ENCODE measurements around the gene EPHA4.

EPHA4 gene

DNA sequence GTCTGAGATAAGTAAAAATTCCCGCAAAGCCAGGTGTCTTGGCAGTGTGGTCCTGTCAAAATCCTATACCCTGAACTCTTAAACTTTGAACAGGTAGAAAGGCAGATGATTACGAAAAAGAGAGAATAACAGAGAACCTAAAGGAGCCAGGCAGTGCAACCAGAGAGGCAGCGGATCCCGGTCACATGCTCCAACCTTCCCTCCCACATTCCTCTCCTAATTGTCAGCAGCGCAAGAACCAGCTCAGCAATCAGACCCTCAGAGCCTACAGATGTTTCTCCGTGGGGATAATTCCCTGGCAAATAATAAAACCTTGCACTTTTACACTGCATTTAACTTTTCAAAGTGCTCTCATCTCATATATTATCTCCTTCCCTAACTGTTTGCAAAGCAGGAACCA lies 124.8 kb downstream of the EPHA4 start:
- Histone ChIP-seq H2AFZ (ENCODE audit: low read length) (no peak overlapping the region), H3K4me2 (ENCODE audit: low read depth, low read length, poor library complexity, severe bottlenecking) (no peak overlapping the region), H3K4me1 (ENCODE audit: insufficient read depth, low read length, poor library complexity, severe bottlenecking) (peaks cover 34% of the 10 kb centered on the region), H3F3A (ENCODE audit: low read depth) (no peaks in the 10 kb centered on the region), H3K9me2 (replicated peaks; ENCODE audit: low read depth, low read length) (no peaks in the 10 kb centered on the region), H3K9me3 (ENCODE audit: insufficient read depth, low read depth, low read length) (no peaks in the 10 kb centered on the region), H3K27me3 (ENCODE audit: insufficient read depth, low read length, poor library complexity, severe bottlenecking) (no peaks in the 10 kb centered on the region), H3K9ac (ENCODE audit: low read depth, low read length, poor library complexity, severe bottlenecking) (no peak overlapping the region), H3K36me3 (ENCODE audit: insufficient read depth, low read length) (no peaks in the 10 kb centered on the region), H3K79me2 (ENCODE audit: insufficient read depth, low read length) (no peaks in the 10 kb centered on the region), H4K20me1 (ENCODE audit: insufficient read depth, low read length, poor library complexity, severe bottlenecking) (no peaks in the 10 kb centered on the region), H3K4me3 (ENCODE audit: low read length, poor library complexity, severe bottlenecking) (no peak overlapping the region)
- TF ChIP-seq, protein P1, sequence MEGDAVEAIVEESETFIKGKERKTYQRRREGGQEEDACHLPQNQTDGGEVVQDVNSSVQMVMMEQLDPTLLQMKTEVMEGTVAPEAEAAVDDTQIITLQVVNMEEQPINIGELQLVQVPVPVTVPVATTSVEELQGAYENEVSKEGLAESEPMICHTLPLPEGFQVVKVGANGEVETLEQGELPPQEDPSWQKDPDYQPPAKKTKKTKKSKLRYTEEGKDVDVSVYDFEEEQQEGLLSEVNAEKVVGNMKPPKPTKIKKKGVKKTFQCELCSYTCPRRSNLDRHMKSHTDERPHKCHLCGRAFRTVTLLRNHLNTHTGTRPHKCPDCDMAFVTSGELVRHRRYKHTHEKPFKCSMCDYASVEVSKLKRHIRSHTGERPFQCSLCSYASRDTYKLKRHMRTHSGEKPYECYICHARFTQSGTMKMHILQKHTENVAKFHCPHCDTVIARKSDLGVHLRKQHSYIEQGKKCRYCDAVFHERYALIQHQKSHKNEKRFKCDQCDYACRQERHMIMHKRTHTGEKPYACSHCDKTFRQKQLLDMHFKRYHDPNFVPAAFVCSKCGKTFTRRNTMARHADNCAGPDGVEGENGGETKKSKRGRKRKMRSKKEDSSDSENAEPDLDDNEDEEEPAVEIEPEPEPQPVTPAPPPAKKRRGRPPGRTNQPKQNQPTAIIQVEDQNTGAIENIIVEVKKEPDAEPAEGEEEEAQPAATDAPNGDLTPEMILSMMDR (conservative IDR thresholded peaks at IDR 0.05; ENCODE audit: low read length): no peak
- no peak for TF ChIP-seq EZH2phosphoT487 (IDR thresholded peaks at IDR 0.05; ENCODE audit: borderline replicate concordance)

DNA sequence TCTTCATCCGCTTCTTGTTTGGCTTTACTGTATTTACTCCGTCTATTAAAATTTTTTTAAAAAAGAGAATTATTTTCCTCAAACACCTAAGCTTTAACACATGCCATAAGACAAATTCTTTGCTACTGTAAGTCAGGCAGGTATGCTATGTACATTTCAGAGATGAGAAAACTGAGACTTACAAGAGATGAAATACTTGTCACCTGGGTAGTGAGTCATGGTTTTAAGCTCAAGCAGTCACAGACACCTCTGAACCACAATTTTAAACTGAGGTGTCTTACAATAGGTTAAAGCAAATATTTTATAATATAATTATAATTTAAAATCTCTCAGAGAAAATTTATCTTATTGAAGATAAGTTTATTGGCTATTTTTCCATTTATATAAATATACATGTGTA lies 126.0 kb downstream of the EPHA4 start:
- H3K9me3 ChIP-seq (ENCODE audit: insufficient read depth, low read depth, low read length): no peaks in the 10 kb centered on the region
- H3K4me3 ChIP-seq (ENCODE audit: low read length, poor library complexity, severe bottlenecking): no peak overlapping the region
- no peak for TF ChIP-seq EZH2phosphoT487 (IDR thresholded peaks at IDR 0.05; ENCODE audit: borderline replicate concordance)
- TF ChIP-seq, protein P1 (conservative IDR thresholded peaks at IDR 0.05; ENCODE audit: low read length): no peak
- H3K36me3 ChIP-seq (ENCODE audit: insufficient read depth, low read length): peaks cover 3% of the 10 kb centered on the region; the same call in 1 of the 2 replicates
- no peaks in the 10 kb centered on the region for H4K20me1 ChIP-seq (ENCODE audit: insufficient read depth, low read length, poor library complexity, severe bottlenecking)
- H3K27me3 ChIP-seq (ENCODE audit: insufficient read depth, low read length, poor library complexity, severe bottlenecking): no peaks in the 10 kb centered on the region
- H3K79me2 ChIP-seq (ENCODE audit: insufficient read depth, low read length): no peaks in the 10 kb centered on the region
- no peak overlapping the region for H2AFZ ChIP-seq (ENCODE audit: low read length)
- no peak overlapping the region for H3K4me2 ChIP-seq (ENCODE audit: low read depth, low read length, poor library complexity, severe bottlenecking)
- H3K4me1 ChIP-seq (ENCODE audit: insufficient read depth, low read length, poor library complexity, severe bottlenecking): peaks cover 34% of the 10 kb centered on the region
- H3K9ac ChIP-seq (ENCODE audit: low read depth, low read length, poor library complexity, severe bottlenecking): no peak overlapping the region
- H3K9me2 ChIP-seq (replicated peaks; ENCODE audit: low read depth, low read length): no peaks in the 10 kb centered on the region
- no peaks in the 10 kb centered on the region for H3F3A ChIP-seq (ENCODE audit: low read depth)

DNA sequence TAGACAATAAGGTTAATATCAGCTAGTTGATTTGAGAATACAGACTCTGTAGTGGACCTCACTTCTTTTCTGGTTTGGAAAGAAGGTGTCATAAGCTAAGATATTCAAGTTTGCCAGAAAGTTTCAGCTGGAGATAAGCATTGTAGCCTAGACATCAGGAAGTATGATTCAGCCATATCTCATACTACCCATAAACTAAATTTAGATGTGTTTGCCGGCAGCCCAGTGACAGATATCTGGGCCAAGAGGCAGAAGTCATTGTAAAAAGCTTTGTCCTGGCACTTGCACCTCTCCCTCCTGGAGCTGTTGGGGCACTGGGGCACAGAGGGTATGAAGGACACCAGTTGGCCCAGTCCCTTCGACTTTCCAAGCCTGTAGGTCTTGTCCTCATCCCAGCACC lies 128.0 kb downstream of the EPHA4 start:
- Histone ChIP-seq H3K27me3 (ENCODE audit: insufficient read depth, low read length, poor library complexity, severe bottlenecking) (no peaks in the 10 kb centered on the region), H3K9ac (ENCODE audit: low read depth, low read length, poor library complexity, severe bottlenecking) (peak overlapping the region; percentile 25), H3K9me3 (ENCODE audit: insufficient read depth, low read depth, low read length) (no peaks in the 10 kb centered on the region), H4K20me1 (ENCODE audit: insufficient read depth, low read length, poor library complexity, severe bottlenecking) (no peaks in the 10 kb centered on the region), H3K4me3 (ENCODE audit: low read length, poor library complexity, severe bottlenecking) (peak overlapping the region; percentile 6), H3F3A (ENCODE audit: low read depth) (no peaks in the 10 kb centered on the region), H3K4me2 (ENCODE audit: low read depth, low read length, poor library complexity, severe bottlenecking) (peak overlapping the region; percentile 43), H3K79me2 (ENCODE audit: insufficient read depth, low read length) (no peaks in the 10 kb centered on the region), H3K9me2 (replicated peaks; ENCODE audit: low read depth, low read length) (no peaks in the 10 kb centered on the region), H2AFZ (ENCODE audit: low read length) (0 out of 2 replicates have a peak overlapping the region, but pooled peaks have one; percentile 18), H3K36me3 (ENCODE audit: insufficient read depth, low read length) (peaks cover 3% of the 10 kb centered on the region; the same call in 1 of the 2 replicates), H3K4me1 (ENCODE audit: insufficient read depth, low read length, poor library complexity, severe bottlenecking) (peaks cover 27% of the 10 kb centered on the region)
- TF ChIP-seq EZH2phosphoT487 (IDR thresholded peaks at IDR 0.05; ENCODE audit: borderline replicate concordance): no peak
- TF ChIP-seq, protein P1 (conservative IDR thresholded peaks at IDR 0.05; ENCODE audit: low read length): no peak

Measured in Loucy (cell line).